PC-3 (cell line): ENCODE data around the gene ST3GAL4. TPM values are rescaled to one million over a fixed set of nuclear protein-coding genes. Genes with fewer than 3 reads are reported as not detected.

ENCODE experiments used
- ATAC-seq: fragments of 200-7000 bp; cut with Tn5 transposase; 2 replicates; pipeline ENCODE4 v1.9.1; 2020; ENCODE audit warnings: mild to moderate bottlenecking, moderate library complexity
- BruUV-seq: library from RNA; stranded (reverse); fragments of 400-500 nt; replicated peaks from 2 replicates; lab custom pipeline; 2021; lab: Mats Ljungman, UMichigan
- CTCF ChIA-PET: fragments of 300-600 bp; sonication (Branson Sonifier 250); formaldehyde crosslinking; loops from one replicate; lab custom pipeline; 2022; ENCODE audit warnings: antibody characterized with exemption; lab: Charles Lee
- POLR2A ChIA-PET: fragments of 300-600 bp; sonication (Branson Sonifier 250); formaldehyde crosslinking; loops from one replicate; lab custom pipeline; 2022; ENCODE audit warnings: antibody characterized with exemption; ENCODE audit not compliant: unreplicated experiment; lab: Charles Lee
- DNase-seq: peaks from one replicate; pipeline ENCODE4 v3.0.0-alpha.2; 2015
- H2AFZ ChIP-seq: fragments of 300-600 bp; sonication (generic); 2 replicates; pipeline ENCODE4 v1.6.0; 2016; ENCODE audit warnings: antibody characterized with exemption, low read length
- H3F3A ChIP-seq: fragments of 300-600 bp; sonication (generic); one replicate; pipeline ENCODE4 v1.6.0; 2017; ENCODE audit warnings: antibody characterized with exemption, low read length, control low read depth, mild to moderate bottlenecking; ENCODE audit not compliant: unreplicated experiment
- H3K27ac ChIP-seq: fragments of 300-600 bp; sonication (generic); 2 replicates; pipeline ENCODE4 v1.5.1; 2016; ENCODE audit warnings: mild to moderate bottlenecking, low read length
- H3K27me3 ChIP-seq: fragments of 300-600 bp; sonication (generic); 2 replicates; pipeline ENCODE4 v1.6.1; 2016; ENCODE audit warnings: low read length, mixed read lengths
- H3K36me3 ChIP-seq: fragments of 300-600 bp; sonication (generic); 2 replicates; pipeline ENCODE4 v1.6.1; 2016; ENCODE audit warnings: low read depth, mixed run types, low read length, mixed read lengths
- H3K4me1 ChIP-seq: fragments of 300-600 bp; sonication (generic); 2 replicates; pipeline ENCODE4 v1.5.1; 2016; ENCODE audit warnings: low read length; ENCODE audit not compliant: insufficient read depth
- H3K4me2 ChIP-seq: fragments of 300-600 bp; sonication (generic); 2 replicates; pipeline ENCODE4 v1.6.0; 2016; ENCODE audit warnings: low read length
- H3K4me3 ChIP-seq: fragments of 300-600 bp; sonication (generic); 2 replicates; pipeline ENCODE4 v1.5.1; 2016; ENCODE audit warnings: mild to moderate bottlenecking, low read length, mixed read lengths
- H3K79me2 ChIP-seq: fragments of 300-600 bp; sonication (generic); 2 replicates; pipeline ENCODE4 v1.6.1; 2017; ENCODE audit warnings: low read length, mixed read lengths
- H3K9ac ChIP-seq: fragments of 300-600 bp; sonication (generic); 2 replicates; pipeline ENCODE4 v1.6.0; 2016; ENCODE audit warnings: mild to moderate bottlenecking, low read length
- H3K9me2 ChIP-seq: fragments of 300-600 bp; sonication (generic); replicated peaks from 2 replicates; pipeline ENCODE4 v1.6.1; 2016; ENCODE audit warnings: mixed run types, low read length, mixed read lengths
- H3K9me3 ChIP-seq: fragments of 300-600 bp; sonication (generic); 2 replicates; pipeline ENCODE4 v1.6.1; 2016; ENCODE audit warnings: low read length, mixed read lengths
- H4K20me1 ChIP-seq: fragments of 300-600 bp; sonication (generic); 2 replicates; pipeline ENCODE4 v1.6.1; 2016; ENCODE audit warnings: low read length, mixed read lengths
- CTCF ChIP-seq: fragments of 300-600 bp; sonication (generic); conservative IDR thresholded peaks from 2 replicates; pipeline ENCODE4 v1.5.1; 2017; ENCODE audit warnings: antibody characterized with exemption, low read depth, mild to moderate bottlenecking, low read length
- EZH2 ChIP-seq: fragments of 300-600 bp; sonication (generic); IDR thresholded peaks from one replicate; pipeline ENCODE4 v1.6.1; 2017; ENCODE audit warnings: antibody characterized with exemption, mild to moderate bottlenecking, low read length; ENCODE audit not compliant: unreplicated experiment
- EZH2phosphoT487 ChIP-seq: fragments of 300-600 bp; sonication (generic); IDR thresholded peaks from 2 replicates; pipeline ENCODE4 v1.6.1; 2018; ENCODE audit warnings: mild to moderate bottlenecking, antibody characterized with exemption, low read length, borderline replicate concordance
- intact Hi-C: fragments of 100-400 bp; cut with micrococcal nuclease; formaldehyde crosslinking; loops from 2 replicates; pipeline ENCODE4 v1.9.0; 2023
- total RNA-seq: library from RNA; depleted of rRNA; stranded (reverse); fragments of >200 nt; gene quantifications from 2 replicates; pipeline ENCODE4 v1.2.3, GENCODE V29; 2014

Gene ST3GAL4
- total RNA-seq, 1 experiment from 2014 or later, result 126 TPM

GRCh38 chr11:126337126-126337473, 18.4 kb upstream of the ST3GAL4 start:
- POLR2A ChIA-PET, result interaction anchor here (0.5 kb wide), 1 partner anchor 276 kb away, joined by 3 read pairs; no protein-coding TSS in a partner anchor
- H3K9ac ChIP-seq, result no peak overlapping the region

GRCh38 chr11:126337474-126338241, 17.8 kb upstream of the ST3GAL4 start:
- no peaks in the 10 kb centered on the region for H4K20me1 ChIP-seq
- no peak for ATAC-seq
- CTCF ChIA-PET, result no interaction called here

More at GRCh38 chr11:126337126-126337473, 18.4 kb upstream of the ST3GAL4 start:
- H3K36me3 ChIP-seq, result peaks cover 5% of the 10 kb centered on the region; the same call in 1 of the 2 replicates
- no peaks in the 10 kb centered on the region for H3K9me3 ChIP-seq
- no peaks in the 10 kb centered on the region for H3K27me3 ChIP-seq
- ATAC-seq (no peak), DNase-seq (no peak)
- H3K9me2 ChIP-seq, result no peaks in the 10 kb centered on the region
- no peak overlapping the region for H3K27ac ChIP-seq
- H3K4me1 ChIP-seq, result peaks cover 52% of the 10 kb centered on the region
- H3K4me3 ChIP-seq, result no peak overlapping the region
- no peak overlapping the region for H2AFZ ChIP-seq
- intact Hi-C loops, result no loop called here
- CTCF ChIA-PET, result no interaction called here
- no TSS peak for BruUV-seq
- H3K79me2 ChIP-seq, result no peaks in the 10 kb centered on the region
- H3K4me2 ChIP-seq, result no peak overlapping the region
- no peaks in the 10 kb centered on the region for H4K20me1 ChIP-seq
- no peak for TF ChIP-seq EZH2
- TF ChIP-seq EZH2phosphoT487, result no peak
- no peak for TF ChIP-seq CTCF
- no peaks in the 10 kb centered on the region for H3F3A ChIP-seq

More at GRCh38 chr11:126337474-126338241, 17.8 kb upstream of the ST3GAL4 start:
- H3K9me3 ChIP-seq, result no peaks in the 10 kb centered on the region
- H3K27ac ChIP-seq, result no peak overlapping the region
- H3K27me3 ChIP-seq, result no peaks in the 10 kb centered on the region
- no peaks in the 10 kb centered on the region for H3K79me2 ChIP-seq
- no TSS peak for BruUV-seq
- H3K4me3 ChIP-seq, result no peak overlapping the region
- intact Hi-C loops, result no loop called here
- no peak overlapping the region for H3K4me2 ChIP-seq
- peaks cover 53% of the 10 kb centered on the region for H3K4me1 ChIP-seq
- H3K36me3 ChIP-seq, result peaks cover 5% of the 10 kb centered on the region; the same call in 1 of the 2 replicates
- TF ChIP-seq EZH2 (no peak), EZH2phosphoT487 (no peak), CTCF (no peak)
- no peaks in the 10 kb centered on the region for H3F3A ChIP-seq
- no peak for DNase-seq
- POLR2A ChIA-PET, result interaction anchor here (0.5 kb wide), 1 partner anchor 276 kb away, joined by 3 read pairs; no protein-coding TSS in a partner anchor
- H3K9me2 ChIP-seq, result no peaks in the 10 kb centered on the region
- H2AFZ ChIP-seq, result no peak overlapping the region
- no peak overlapping the region for H3K9ac ChIP-seq
